Amygdala (tissue), 56 donors: ENCODE results near the gene HAUS5.
"Not testable (repeated sequence)": the region's sequence is repeated elsewhere in the genome, so short reads cannot be mapped to it uniquely, and the experiment has no call there.

Experiments
- DNase-seq, 56 donors: peaks; one replicate each; lab custom pipeline; 2025; lab: John Stamatoyannopoulos, UW

The HAUS5 gene

GRCh38 chr19:35612559-35613321, at the start of gene HAUS5:
Gene HAUS5, plus strand, starts transcription at chr19:35612735. Its CDS starts 60 bp downstream, at chr19:35612795.
- peak in 55 of 56 donors; percentile 34 to 95 (median 80) for DNase-seq

DNA sequence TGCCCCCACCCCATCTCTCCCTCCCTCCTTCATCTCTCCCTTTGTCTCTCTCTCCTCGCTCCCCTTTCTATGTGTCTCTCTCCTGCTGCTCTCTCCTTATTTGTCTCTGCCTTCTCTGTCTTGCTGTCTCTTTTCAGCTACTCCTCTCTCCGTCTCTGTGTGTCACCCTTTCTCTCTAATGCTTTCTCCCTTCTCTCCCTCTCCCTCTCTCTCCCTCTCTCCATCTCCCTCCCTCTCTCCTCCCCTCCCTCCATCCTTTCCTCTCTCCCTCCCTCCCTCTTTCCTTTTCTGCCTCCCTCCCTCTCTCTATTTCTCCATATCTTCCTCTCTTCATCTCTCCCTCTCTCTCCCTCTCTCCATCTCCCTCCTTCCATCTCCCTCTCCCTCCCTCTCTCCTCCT, 49.8 kb upstream of the HAUS5 start:
- DNase-seq, result no peak

DNA sequence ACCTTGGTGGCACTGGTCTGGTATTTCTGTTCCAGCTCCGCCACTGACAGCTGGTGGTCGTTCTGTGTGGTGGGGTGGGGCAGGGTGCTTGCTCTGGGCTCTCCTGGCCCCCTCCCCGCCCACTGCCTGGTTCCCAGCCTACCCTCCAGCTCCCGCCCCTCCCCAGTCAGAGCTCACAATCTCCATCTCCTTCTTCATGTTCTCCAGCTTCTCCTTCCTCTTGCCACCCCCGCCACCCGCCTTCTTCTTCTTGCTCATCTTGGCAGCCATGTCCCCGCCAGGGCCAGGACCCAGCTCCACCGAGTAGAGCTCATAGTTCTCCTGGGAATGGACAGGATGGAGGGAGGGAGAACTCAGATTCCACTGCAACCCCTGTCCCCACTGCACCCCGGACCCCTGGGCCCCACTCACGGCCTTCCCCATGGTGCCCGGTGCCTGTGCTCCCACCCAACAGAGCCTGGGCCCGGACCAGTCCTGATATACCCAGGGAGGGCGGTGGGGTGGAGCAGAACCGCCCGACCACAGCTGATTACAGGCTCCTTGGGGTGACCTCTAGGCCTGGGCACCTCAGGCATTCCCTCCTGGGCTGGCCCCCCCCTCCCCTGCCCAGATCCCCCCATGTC, 49.2 kb upstream of the HAUS5 start, which contains the start of gene ATP4A:
ATP4A (minus strand) TSS at position 452 of the 623 bp plus-strand sequence; CDS start at position 423, 29 bp downstream.
- no peak for DNase-seq

- DNase-seq, result no peak
Observed at GRCh38 chr19:35565016-35565856, 47.3 kb upstream of the HAUS5 start.

- no peak for DNase-seq
Observed at GRCh38 chr19:35566738-35567137, 45.8 kb upstream of the HAUS5 start.

- no peak for DNase-seq
Observed at GRCh38 chr19:35569281-35569781, 43.2 kb upstream of the HAUS5 start.

DNA sequence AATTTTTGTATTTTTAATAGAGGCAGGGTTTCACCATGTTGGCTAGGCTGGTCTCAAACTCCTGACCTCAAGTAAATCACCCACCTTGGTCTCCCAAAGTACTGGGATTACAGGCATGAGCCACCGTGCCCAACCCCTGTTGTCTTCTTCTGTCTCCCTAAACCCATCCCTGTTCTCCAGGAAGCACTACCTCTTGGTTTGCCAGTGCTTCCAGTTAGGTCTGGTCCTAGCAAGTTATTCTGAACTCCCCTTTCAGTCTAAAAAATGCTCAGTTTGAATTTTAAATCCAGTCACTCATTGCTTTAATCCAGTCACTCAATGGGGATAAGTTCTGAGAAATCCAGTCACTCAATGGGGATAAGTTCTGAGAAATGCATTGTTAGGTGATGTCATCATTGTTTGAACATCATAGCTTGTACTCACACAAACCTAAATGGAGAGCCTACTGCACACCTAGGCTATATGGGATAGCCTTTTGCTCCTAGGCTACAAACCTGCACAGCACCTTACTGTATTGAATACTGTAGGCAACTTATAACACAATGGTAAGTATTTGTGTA, 41.0 kb upstream of the HAUS5 start:
- no peak for DNase-seq

GRCh38 chr19:35577918-35578317, 34.6 kb upstream of the HAUS5 start:
- no peak for DNase-seq

GRCh38 chr19:35578707-35579106, 33.8 kb upstream of the HAUS5 start:
- no peak for DNase-seq

GRCh38 chr19:35582760-35583159, 29.8 kb upstream of the HAUS5 start:
- DNase-seq, result no peak

GRCh38 chr19:35585848-35586247, 26.7 kb upstream of the HAUS5 start, which contains the start of gene PMIS2:
Gene PMIS2, plus strand, starts transcription at chr19:35586173. Its CDS starts 87 bp downstream, at chr19:35586260.
- peak in 3 of 56 donors; percentile 2 to 26 (median 7) for DNase-seq

DNA sequence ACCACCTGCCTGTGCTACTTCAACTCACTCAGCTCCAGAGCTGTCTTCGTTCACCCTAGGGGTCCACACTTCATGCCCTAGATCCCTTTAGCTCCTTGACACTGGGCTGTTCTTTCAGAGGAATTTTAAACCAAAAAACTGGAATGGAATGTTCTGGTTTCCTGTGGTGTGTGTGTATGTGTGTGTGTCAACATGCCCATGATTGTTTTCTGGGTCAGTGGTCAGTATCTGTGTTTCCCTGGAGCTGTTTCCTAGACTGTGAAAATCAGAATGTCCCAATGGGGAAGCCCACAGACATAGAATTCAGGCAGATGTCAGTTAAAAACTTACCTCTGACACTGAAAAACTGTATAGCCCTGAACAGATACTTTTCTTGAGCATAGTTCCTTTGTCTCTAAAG, 25.2 kb upstream of the HAUS5 start:
- no peak for DNase-seq

GRCh38 chr19:35590875-35591274, 21.7 kb upstream of the HAUS5 start:
- DNase-seq, result no peak

- DNase-seq, result peak in 1 of 56 donors; percentile 5
Observed at GRCh38 chr19:35592226-35592625, 20.3 kb upstream of the HAUS5 start.

DNA sequence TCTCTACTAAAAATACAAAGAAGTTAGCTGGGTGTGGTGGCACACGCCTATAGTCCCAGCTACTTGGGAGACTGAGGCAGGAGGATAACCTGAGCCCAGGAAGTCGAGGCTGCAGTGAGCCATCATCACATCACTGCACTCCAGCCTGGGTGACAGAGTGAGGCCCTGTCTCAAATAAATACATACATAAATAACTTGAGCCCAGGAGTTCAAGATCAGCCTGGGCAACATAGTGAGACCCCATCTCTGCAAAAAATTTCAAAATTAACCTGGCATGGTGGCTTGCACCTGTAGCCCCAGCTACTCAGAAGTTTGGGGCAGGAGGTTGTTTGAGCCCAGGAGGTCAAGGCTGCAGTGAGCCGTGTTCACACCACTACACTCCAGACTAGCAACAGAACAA, 17.5 kb upstream of the HAUS5 start:
- DNase-seq, result not testable (repeated sequence)

GRCh38 chr19:35595928-35596327, 16.6 kb upstream of the HAUS5 start:
- no peak for DNase-seq

- no peak for DNase-seq
Observed at GRCh38 chr19:35596366-35596999, 16.1 kb upstream of the HAUS5 start.

GRCh38 chr19:35601971-35602370, 10.6 kb upstream of the HAUS5 start:
- DNase-seq, result no peak

DNA sequence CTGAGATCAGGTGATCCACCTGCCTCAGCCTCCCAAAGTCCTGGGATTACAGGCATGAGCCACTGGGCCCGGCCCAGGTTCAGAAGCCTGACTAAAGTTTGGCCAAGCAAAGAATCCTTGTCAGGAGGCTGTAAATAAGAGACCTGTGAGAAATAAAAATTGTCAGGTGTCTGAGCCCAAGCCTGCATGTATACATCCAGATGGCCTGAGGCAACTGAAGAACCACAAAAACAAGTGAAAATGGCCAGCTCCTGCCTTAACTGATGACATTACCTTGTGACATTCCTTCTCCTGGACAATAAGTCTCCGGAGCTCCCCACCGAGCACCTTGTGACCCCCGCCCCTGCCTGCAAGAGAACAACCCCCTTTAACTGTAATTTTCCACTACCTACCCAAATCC, 8.1 kb upstream of the HAUS5 start:
- DNase-seq, result not testable (repeated sequence)

- not testable (repeated sequence) for DNase-seq
Observed at GRCh38 chr19:35607170-35607569, 5.4 kb upstream of the HAUS5 start.
